HG02938 (cell line): Measurements from ENCODE around the gene TBC1D10A.

Experiments used
- ATAC-seq: cut with Tn5 transposase; IDR thresholded peaks from one replicate; pipeline ENCODE4 v1.9.1; 2021; ENCODE audit warnings: mild to moderate bottlenecking, moderate library complexity; ENCODE audit not compliant: unreplicated experiment

Gene TBC1D10A

GRCh38 chr22:30287648-30288418 is 38.9 kb downstream of the TBC1D10A start:
- ATAC-seq, result no peak

- ATAC-seq, result no peak
Observed at GRCh38 chr22:30286813-30287647, 39.7 kb downstream of the TBC1D10A start.

- no peak for ATAC-seq
Observed at GRCh38 chr22:30286331-30286730, 40.4 kb downstream of the TBC1D10A start.

- no peak for ATAC-seq
Observed at GRCh38 chr22:30285846-30286200, 40.9 kb downstream of the TBC1D10A start.

DNA sequence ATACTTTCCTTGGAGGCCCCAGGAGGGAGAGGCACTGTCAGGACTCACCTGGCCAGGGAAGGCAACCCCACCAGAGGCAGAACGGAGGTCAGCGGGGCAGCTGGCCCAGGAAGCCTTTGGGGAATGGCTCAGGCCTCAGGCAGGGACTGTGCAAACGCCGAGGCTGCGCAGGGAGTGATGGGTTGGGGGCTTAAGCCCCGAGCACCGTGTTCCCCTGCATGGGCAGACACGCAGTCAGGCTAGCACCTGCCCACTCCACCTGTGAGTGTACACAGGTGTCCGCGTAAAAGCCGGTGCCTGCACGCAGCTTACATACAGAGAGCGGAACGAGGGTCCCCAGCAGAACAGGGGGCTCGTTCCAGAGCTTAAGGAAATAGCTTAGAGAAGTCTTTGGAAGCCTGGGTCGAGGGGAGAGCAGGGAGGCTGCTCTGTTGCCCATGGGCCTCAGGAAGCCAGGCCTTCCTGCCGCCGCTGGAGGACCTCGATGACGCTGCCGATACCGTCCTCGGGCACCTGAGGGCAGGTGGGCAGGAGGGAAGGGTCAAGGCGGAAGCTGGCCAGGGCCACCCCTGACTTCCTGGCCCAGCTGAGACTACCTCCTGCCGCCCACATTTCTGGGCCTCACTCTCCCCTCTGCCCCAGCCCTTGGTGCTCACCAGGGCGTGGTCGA is 41.4 kb downstream of the TBC1D10A start:
- no peak for ATAC-seq

DNA sequence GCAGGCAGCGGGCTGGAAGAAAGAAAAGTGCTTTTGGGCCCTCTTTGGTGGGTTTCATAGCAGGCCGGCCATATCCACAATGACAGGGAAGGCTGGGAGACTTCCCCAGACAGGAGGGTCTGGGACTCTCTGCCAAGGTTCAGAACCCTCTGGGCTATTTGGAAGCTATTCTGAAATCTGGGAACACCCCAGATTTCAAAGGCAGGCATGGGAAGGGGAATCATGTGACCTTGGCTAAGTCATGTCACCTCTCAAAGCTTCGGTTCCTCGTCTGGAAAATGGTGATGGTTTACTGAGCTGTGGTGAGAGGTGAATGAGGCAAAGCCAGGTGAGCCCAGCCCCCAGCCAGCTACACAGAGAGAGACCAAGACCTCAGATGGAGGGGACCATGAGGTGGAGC is 42.1 kb downstream of the TBC1D10A start:
- no peak for ATAC-seq

- no peak for ATAC-seq
Observed at GRCh38 chr22:30284172-30284571, 42.6 kb downstream of the TBC1D10A start.

GRCh38 chr22:30283342-30283741 is 43.4 kb downstream of the TBC1D10A start:
- ATAC-seq, result no peak

GRCh38 chr22:30282616-30283046 is 44.1 kb downstream of the TBC1D10A start:
- ATAC-seq, result no peak

DNA sequence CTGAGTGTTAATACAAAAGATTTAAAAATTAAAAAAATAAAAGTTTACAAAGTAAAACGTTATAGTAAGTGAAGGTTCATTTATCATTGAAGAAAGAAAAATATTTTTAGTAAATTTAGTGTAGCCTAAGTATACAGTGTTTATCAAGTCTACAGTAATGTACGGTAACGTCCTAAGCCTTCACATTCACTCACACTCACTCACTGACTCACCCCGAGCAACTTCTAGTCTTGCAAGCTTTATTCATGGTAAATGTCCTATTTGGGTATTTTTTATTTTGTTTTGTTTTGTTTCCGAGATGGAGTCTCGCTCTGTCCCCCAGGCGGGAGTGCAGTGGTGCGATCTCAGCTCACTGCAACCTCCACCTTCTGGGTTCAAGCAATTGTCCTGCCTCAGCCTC is 46.2 kb downstream of the TBC1D10A start:
- ATAC-seq, result no peak

DNA sequence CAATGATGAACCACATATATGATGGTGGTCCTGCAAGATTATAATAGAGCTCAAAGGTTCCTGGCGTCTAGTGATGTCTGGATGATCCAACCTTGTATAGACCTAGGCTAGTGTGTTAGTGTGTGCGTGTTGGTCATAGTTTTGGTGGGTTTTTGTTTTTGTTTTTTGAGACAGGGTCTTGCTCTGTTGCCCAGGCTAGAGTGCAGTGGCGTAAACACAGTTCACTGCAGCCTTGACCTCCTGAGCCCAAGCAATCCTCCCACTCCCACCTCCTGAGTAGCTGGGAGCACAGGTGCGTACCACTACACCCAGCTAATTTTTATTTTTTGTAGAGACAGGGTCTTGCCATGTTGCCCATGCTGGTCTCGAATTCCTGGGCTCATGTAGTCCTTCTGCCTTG is 46.8 kb downstream of the TBC1D10A start:
- no peak for ATAC-seq

DNA sequence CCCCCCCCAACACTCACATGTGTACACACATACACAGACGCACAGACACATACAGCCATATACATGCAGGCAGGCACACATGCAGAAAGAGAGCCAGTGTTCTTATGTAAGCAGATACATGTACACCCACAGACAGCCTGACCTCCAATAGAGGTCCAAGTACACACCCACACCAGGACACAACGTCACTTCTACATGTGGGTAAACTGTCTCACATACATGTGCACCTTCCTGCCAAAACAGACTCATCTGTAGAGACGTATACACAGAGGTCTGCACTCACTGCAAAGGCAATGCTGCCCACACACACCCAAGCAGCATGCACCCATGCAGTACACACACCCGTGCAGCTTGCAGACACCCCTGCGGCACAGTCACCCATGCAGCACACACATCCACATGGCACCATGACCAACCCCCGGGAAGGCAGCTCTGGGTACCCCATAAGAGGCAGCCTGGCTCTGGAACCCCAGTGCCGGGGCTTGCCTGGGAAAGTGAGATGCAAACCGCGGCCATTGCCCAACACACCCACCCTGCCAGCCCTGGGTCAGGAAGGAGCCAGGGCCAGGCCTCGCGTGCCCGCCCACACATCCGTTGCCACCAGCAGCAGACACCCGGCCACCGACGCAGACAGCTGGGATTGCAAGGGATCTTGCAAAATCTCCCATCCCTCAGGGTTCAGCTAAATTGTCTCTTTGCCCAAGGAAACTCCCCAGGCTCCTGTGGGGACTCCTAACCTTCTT is 47.5 kb downstream of the TBC1D10A start:
- ATAC-seq, result no peak

- ATAC-seq, result no peak
Observed at GRCh38 chr22:30277547-30278344, 49.0 kb downstream of the TBC1D10A start.

GRCh38 chr22:30276039-30276438 is 50.7 kb downstream of the TBC1D10A start:
- no peak for ATAC-seq

DNA sequence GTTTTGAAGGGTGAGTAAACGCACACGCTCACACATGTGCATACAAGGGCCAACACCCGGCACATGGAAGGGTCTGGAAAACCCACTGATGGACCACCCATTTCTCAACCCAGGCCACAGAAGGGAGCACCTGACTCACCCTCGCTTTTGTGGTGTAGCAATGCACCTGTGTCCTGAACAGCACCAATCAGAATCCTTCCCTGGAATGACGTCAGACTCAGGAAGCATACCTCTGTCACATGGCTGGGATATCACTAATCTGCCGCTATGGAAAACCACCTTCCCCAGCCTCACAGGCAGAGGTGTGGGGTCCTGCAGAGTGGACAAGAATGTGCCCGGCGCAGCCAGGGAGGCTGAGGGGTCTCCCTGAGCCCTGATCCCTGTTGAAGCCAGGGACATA is 51.1 kb downstream of the TBC1D10A start:
- ATAC-seq, result no peak

- ATAC-seq, result no peak
Observed at GRCh38 chr22:30274437-30274812, 52.3 kb downstream of the TBC1D10A start.

DNA sequence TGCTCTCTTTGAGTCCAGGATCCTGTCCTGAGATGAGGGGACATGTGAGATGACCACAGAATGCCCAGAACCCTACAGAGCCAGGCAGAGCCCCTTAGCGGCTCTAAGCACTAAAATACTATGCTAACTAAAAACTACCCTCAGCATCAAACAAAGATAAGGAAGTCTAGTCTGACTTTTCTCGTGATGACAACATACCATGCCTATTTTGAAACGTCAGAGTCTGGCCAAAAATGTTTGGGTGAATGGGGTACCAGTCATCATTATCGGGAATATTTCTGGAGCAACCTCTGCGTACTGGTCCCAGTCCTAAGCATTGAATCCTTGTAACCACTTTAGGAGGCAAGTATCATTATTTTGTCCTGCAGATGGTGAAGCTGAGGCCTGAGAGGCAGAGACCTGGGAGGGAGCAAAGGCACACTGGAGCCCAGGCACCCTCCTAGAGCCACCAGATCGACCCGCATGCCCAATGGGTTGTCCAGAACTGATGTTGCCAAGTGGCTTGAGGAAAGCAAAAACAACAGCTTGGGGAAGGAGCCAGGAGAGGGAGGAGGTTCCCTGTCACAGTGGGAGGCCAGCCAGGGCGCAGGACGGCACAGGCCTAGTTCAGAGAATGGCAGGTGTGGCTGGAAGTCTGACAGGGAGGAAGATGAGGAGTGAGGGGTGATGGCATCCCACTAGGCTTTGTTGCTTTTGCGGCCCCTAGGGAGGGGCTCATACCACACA is 52.9 kb downstream of the TBC1D10A start:
- ATAC-seq, result no peak

DNA sequence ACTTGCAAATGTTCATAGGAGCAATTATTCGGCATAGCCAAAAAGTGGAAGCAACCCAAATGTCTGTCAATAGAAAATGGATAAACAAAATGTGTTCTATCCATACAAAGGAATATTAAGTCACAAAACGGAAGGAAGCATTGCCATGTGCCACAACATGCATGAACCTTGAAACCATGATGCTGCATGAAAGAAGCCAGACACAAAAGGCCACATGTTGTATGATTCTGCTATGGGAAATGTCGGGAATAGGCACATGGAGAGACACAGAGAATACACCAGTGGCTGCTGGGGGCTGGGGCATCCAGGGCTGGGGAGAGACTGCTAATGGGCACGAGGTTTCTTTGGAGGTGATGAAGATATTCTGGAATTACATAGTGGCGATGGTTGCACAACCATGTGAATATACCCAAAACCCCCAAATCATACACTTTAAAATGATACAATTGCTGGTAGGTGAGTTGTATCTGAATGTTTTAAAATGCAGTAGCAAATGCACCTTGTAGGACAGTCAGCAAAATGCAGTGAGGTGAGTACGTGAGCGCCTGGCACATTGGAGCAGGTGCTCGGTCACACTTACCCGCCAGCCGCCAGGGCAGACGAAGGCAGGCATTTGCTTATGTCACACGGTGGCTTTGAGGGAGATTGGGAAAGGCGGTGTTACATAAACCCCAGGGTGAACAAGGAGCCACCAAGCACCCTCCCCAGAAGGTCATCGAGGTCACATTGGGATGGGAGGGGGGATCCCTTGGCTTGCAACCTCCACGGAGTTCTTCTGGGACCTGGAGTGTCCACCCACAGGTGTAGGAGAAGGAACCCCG is 53.8 kb downstream of the TBC1D10A start:
- ATAC-seq, result no peak

- ATAC-seq, result no peak
Observed at GRCh38 chr22:30270832-30271231, 55.9 kb downstream of the TBC1D10A start.
